ENCODE results near the gene SLC41A3. TPM values are rescaled to one million over a fixed set of nuclear protein-coding genes. Genes with fewer than 3 reads are reported as not detected.
"Not testable (repeated sequence)": the region's sequence is repeated elsewhere in the genome, so short reads cannot be mapped to it uniquely, and the experiment has no call there.

The SLC41A3 gene
- total RNA-seq, 2 experiments from 2014 or later = 26.0 to 31.1 TPM

DNA sequence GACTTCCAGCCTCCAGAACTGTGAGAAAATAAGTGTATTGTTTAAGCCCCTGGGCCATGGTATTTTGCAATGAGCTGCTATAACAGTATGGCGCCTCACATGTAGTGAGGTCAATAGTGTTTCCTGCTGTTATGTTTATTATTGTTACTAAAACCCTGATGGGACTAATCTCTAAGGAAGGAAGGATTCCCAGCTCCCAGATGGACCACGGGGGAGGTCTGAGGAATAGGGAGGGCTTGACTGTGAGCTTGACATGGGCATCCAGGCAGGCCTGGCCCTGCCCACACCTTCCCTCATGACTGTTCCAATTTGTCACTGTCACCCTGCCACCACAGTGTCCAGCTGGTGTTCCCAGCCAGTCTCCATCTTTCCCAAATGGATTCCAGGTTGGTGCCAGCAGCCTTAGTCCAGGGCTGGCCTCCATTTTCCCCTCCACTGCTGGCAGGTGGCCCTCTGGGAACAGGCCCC lies 14.5 kb upstream of the SLC41A3 start:
- CTCF ChIA-PET = no interaction called here
- POLR2A ChIA-PET = no interaction called here
- peaks cover 2% of the 10 kb centered on the region for H3K27me3 Mint-ChIP-seq
- H3K4me1 Mint-ChIP-seq = no peaks in the 10 kb centered on the region
- H3K9me3 Mint-ChIP-seq = peaks cover 9% of the 10 kb centered on the region
- H3K36me3 Mint-ChIP-seq (ENCODE audit: low read depth) = no peaks in the 10 kb centered on the region
- DNase-seq = no peak
- no peak overlapping the region for H3K4me3 Mint-ChIP-seq
- no peak overlapping the region for H3K27ac Mint-ChIP-seq

DNA sequence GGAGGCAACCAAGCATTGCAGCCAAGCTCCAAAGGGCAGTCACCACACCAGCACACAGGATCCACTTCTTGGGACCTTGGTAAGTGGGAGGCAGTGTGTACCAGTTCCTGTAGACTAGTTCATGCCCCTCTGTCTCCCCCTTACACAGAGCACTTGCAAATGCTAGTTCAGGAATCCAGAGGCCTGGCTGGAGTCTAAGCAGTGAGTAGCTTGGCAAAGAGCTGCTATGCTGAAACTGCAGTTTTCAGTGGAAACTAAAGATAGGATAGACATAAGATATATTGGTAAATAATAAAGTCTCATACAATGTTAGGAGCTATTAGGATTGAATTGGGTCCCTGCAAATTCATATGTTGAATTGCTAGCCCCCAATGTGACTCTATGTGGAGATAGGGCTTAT lies 13.9 kb upstream of the SLC41A3 start:
- peaks cover 2% of the 10 kb centered on the region for H3K27me3 Mint-ChIP-seq
- no peaks in the 10 kb centered on the region for H3K36me3 Mint-ChIP-seq (ENCODE audit: low read depth)
- ChIA-PET CTCF (no interaction called here), POLR2A (no interaction called here)
- no peak overlapping the region for H3K4me3 Mint-ChIP-seq
- H3K9me3 Mint-ChIP-seq = peaks cover 9% of the 10 kb centered on the region
- no peak overlapping the region for H3K27ac Mint-ChIP-seq
- no peaks in the 10 kb centered on the region for H3K4me1 Mint-ChIP-seq
- DNase-seq = no peak

DNA sequence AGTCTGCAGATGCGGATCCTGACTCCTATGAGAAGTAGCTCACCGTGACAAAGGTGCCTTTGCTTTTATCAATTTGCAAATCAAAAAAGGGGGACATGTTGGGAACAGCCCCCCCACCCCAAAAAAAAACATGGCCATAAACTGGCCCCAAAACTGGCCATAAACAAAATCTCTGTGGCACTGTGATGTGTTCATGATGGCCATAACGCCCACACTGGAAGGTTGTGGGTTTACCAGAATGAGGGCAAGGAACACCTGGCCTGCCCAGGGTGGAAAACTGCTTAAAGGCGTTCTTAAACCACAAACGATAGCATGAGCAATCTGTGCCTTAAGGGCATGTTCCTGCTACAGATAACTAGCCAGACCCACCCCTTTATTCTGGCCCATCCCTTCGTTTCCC lies 12.3 kb upstream of the SLC41A3 start:
- H3K27me3 Mint-ChIP-seq; H3K9me3 Mint-ChIP-seq; POLR2A ChIA-PET; H3K27ac Mint-ChIP-seq; H3K4me3 Mint-ChIP-seq; CTCF ChIA-PET; H3K36me3 Mint-ChIP-seq (ENCODE audit: low read depth); H3K4me1 Mint-ChIP-seq; DNase-seq: not testable (repeated sequence)

DNA sequence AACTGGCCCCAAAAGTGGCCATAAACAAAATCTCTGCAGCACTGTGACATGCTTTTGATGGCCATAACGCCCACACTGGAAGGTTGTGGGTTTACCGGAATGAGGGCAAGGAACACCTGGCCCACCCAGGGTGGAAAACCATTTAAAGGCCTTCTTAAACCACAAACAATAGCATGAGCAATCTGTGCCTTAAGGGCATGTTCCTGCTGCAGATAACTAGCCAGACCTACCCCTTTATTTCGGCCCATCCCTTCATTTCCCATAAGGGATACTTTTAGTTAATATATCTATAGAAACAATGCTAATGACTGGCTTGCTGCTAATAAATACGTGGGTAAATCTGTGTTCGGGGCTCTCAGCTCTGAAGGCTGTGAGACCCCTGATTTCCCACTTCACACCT lies 8.2 kb upstream of the SLC41A3 start:
- POLR2A ChIA-PET; H3K4me1 Mint-ChIP-seq; H3K4me3 Mint-ChIP-seq; H3K27ac Mint-ChIP-seq; H3K36me3 Mint-ChIP-seq (ENCODE audit: low read depth); H3K27me3 Mint-ChIP-seq; DNase-seq: not testable (repeated sequence)
- CTCF ChIA-PET = interaction anchor here (1.5 kb wide), 1 partner anchor 8 kb away, joined by 4 read pairs; no protein-coding TSS in a partner anchor
- H3K9me3 Mint-ChIP-seq = peaks cover 19% of the 10 kb centered on the region

DNA sequence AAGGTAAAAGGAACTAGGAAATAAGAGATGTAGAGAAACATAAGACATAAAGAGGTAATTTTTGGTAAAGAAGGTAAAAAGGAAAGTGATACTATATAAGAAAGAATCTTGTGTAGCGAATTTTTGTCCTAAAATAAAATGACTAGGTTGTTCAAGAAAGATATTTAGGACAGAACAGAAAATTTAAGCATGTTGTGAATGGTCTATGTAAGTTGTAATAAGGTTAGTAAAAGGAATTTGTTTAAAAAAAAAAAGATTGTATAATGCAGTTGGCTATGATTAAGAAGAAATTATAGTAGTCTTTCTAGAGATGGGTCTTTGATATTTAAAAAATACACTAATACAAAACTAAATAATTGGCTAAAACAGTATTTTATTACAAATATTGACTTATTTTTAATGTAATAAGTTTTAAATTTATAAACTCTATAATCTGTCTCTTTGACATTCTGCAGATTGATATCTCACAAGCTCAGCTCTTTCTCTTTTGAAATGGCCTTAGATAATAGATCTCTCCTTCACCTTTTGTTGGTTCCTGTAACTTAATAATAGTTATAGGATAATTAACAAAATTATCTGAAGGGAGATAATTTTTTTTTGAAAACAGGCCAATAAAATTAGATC lies 3.7 kb upstream of the SLC41A3 start:
- CTCF ChIA-PET = interaction anchor here (0.9 kb wide), 1 partner anchor 67 kb away, joined by 3 read pairs; no protein-coding TSS in a partner anchor

DNA sequence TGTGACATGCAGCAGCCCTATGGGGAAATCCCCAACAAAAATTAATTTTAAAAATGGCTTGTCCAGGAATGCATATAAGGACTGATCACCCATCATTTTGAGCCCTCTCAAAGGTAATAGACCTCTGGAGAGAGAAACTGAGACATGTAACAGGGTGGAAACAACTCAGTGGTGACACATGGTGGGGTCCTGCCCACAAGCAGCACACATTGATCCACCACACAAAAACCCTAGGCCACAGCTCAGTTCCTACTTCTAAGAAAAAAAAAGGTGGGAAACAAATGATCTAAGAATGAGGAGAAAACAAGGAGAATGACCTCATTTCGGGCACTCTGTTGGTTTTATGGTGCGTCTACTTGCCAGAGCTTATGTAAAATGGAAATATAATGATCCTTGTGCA lies 1.9 kb upstream of the SLC41A3 start:
- H3K9me3 Mint-ChIP-seq = peaks cover 10% of the 10 kb centered on the region
- CTCF ChIA-PET = interaction anchor here (0.7 kb wide), 1 partner anchor 9 kb away, joined by 5 read pairs; no protein-coding TSS in a partner anchor

More for the DNA sequence above, 3.7 kb upstream of the SLC41A3 start:
- Mint-ChIP-seq H3K4me3 (no peak overlapping the region), H3K36me3 (ENCODE audit: low read depth) (no peaks in the 10 kb centered on the region), H3K9me3 (peaks cover 10% of the 10 kb centered on the region), H3K4me1 (peaks cover 23% of the 10 kb centered on the region), H3K27ac (no peak overlapping the region), H3K27me3 (no peaks in the 10 kb centered on the region)
- no peak for DNase-seq
- POLR2A ChIA-PET = interaction anchor here (0.9 kb wide), 1 partner anchor 9 kb away, joined by 4 read pairs; no protein-coding TSS in a partner anchor

DNA sequence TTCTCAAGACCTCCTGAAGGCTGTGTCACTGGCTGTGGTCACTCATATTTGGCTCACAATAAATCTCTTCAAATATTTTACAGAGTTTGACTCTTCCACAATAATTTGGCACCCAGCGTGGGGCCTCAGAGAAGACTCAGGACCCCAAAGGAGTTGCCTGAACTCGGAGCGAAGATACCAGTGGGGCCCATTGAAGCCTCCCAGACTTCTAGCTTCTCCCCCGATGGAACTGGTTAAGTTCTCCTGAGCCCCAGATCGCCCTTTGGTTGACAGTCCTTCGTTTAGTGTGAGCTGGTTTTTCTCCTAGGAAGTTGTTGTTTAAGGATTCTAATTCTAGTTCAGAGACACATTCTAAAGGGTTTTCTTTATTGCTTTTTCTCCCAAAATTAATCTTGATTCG lies 1.4 kb upstream of the SLC41A3 start:
- peaks cover 25% of the 10 kb centered on the region for H3K4me1 Mint-ChIP-seq
- no peaks in the 10 kb centered on the region for H3K27me3 Mint-ChIP-seq
- no peak for DNase-seq
- CTCF ChIA-PET = no interaction called here
- H3K9me3 Mint-ChIP-seq = peaks cover 10% of the 10 kb centered on the region
- H3K4me3 Mint-ChIP-seq = peak overlapping the region; percentile 72
- peak overlapping the region; percentile 84 for H3K27ac Mint-ChIP-seq
- POLR2A ChIA-PET = no interaction called here
- peaks cover 4% of the 10 kb centered on the region for H3K36me3 Mint-ChIP-seq (ENCODE audit: low read depth)

More for the DNA sequence above, 1.9 kb upstream of the SLC41A3 start:
- Mint-ChIP-seq H3K27me3 (no peaks in the 10 kb centered on the region), H3K27ac (no peak overlapping the region), H3K4me3 (peak overlapping the region; percentile 72), H3K36me3 (ENCODE audit: low read depth) (peaks cover 4% of the 10 kb centered on the region), H3K4me1 (peaks cover 25% of the 10 kb centered on the region)
- POLR2A ChIA-PET = interaction anchor here (0.6 kb wide), 1 partner anchor 434 kb away, joined by 3 read pairs; no protein-coding TSS in a partner anchor
- no peak for DNase-seq

DNA sequence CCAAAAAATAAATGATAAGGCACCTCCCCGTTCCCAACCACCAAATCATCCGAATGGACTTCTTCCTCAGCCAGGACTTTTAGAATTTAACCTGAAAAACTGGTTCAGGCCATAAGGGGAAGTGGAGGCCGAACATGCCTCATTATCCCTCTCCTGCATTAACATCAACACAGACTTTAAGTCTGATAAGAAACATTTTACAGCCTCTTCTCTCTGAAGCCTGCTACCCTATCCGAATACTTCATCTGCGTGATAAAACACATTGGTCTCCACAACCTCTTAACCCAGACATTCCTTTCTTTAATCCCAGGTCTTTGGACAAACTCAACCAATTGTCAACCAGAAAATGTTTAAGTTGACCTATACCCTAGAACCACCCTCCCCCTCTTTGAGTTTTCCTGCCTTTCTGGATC lies 850 bp upstream of the SLC41A3 start:
- CTCF ChIA-PET = interaction anchor here (0.6 to 1.2 kb wide), 5 partner anchors 8 to 378 kb away, joined by 3 to 5 read pairs (median 4); no protein-coding TSS in a partner anchor
- peak overlapping the region; percentile 72 for H3K4me3 Mint-ChIP-seq

DNA sequence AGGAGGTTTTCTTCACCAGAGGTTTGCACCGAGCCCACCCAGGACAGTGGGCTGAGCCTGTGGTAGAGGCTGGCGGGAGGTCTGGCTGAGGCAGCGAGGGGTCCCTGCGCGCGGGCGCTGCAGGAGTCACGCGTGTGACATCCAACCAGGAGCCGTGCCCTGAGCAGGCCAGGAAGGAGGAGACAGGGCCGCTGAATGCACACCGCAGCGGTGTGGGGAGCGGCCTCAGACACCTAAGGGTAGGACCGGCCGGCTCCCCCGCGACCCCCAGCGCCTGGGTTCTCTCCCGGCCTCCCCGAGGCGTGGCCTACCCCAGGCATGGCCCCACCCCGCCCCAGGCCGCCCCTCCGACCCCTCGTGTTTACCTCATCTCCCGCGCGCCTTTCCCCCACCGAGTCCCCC lies 412 bp downstream of the SLC41A3 start:
- peaks cover 4% of the 10 kb centered on the region for H3K36me3 Mint-ChIP-seq (ENCODE audit: low read depth)
- POLR2A ChIA-PET = no interaction called here
- H3K4me1 Mint-ChIP-seq = peaks cover 25% of the 10 kb centered on the region
- H3K9me3 Mint-ChIP-seq = peaks cover 7% of the 10 kb centered on the region
- H3K27me3 Mint-ChIP-seq = no peaks in the 10 kb centered on the region
- peak overlapping the region; percentile 96 for H3K27ac Mint-ChIP-seq
- peak; percentile 55 for DNase-seq
- peak overlapping the region; percentile 89 for H3K4me3 Mint-ChIP-seq
- CTCF ChIA-PET = interaction anchor here (0.9 to 1.2 kb wide), 3 partner anchors 11 to 47 kb away, joined by 3 to 4 read pairs (median 4); no protein-coding TSS in a partner anchor

More for the DNA sequence above, 850 bp upstream of the SLC41A3 start:
- no peaks in the 10 kb centered on the region for H3K27me3 Mint-ChIP-seq
- peak overlapping the region; percentile 84 for H3K27ac Mint-ChIP-seq
- peaks cover 4% of the 10 kb centered on the region for H3K36me3 Mint-ChIP-seq (ENCODE audit: low read depth)
- peaks cover 10% of the 10 kb centered on the region for H3K9me3 Mint-ChIP-seq
- no peak for DNase-seq
- POLR2A ChIA-PET = no interaction called here
- H3K4me1 Mint-ChIP-seq = peaks cover 25% of the 10 kb centered on the region

DNA sequence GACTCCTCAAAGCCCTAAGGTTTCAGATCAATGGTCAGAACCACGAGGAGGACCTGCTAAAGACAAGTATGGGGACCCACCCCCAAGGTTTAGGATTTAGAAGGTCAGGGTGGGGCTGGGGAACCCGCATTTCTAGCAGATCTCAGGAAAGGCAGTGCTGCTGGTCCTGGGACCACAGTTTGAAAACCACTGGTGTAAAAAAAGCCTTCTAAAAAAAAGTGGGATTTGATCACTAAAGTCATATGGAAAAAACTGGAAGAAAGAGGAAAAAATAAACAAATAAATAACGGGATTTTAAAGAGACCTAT lies 832 bp downstream of the SLC41A3 start:
- Mint-ChIP-seq H3K27me3 (no peaks in the 10 kb centered on the region), H3K27ac (peak overlapping the region; percentile 96), H3K9me3 (peaks cover 7% of the 10 kb centered on the region), H3K4me3 (peak overlapping the region; percentile 89), H3K4me1 (peaks cover 25% of the 10 kb centered on the region), H3K36me3 (ENCODE audit: low read depth) (peaks cover 4% of the 10 kb centered on the region)
- DNase-seq = no peak
- POLR2A ChIA-PET = no interaction called here
- CTCF ChIA-PET = no interaction called here

DNA sequence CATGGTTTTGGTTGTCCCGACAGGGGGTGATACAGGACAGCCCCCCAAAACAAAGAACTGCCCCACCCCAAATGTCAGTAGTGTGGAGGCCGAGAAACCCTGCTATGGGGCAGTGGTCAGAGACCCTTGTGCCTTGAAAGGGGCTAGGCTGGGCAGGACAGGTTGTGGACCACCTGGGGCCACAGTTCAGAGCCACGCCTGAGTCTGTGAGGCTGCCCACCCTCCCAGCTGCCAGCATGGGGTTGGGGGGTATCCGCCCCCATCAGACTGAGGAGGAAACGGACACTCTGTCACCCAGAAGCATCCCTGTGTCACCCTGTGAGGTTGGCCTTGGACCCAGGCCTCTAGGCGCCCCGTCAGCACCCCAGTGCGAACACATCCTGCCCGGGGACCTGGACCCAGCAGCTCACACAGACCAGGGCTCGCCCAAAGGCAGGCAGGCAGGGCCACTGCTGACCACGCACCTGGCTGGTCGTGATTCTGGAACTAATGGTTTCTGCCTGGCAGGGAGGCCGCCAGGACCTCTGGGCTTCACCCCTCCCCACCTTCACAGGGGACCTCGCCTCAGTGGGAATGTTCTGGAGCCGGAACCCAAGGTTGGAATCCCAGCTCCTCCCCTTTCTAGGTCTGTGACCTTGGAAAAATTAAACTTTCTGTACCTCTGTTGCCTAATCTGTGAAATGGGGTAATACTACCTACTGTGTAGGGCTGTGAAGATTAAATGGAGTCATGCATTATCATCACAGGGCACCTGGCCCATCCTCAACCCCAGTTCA lies 1.4 kb downstream of the SLC41A3 start:
- H3K27ac Mint-ChIP-seq = peak overlapping the region; percentile 96
- H3K36me3 Mint-ChIP-seq (ENCODE audit: low read depth) = peaks cover 4% of the 10 kb centered on the region
- POLR2A ChIA-PET = no interaction called here
- peak overlapping the region; percentile 89 for H3K4me3 Mint-ChIP-seq
- CTCF ChIA-PET = interaction anchor here (1.5 kb wide), 1 partner anchor 19 kb away, joined by 5 read pairs; no protein-coding TSS in a partner anchor
- peaks cover 25% of the 10 kb centered on the region for H3K4me1 Mint-ChIP-seq
- peaks cover 3% of the 10 kb centered on the region for H3K9me3 Mint-ChIP-seq
- DNase-seq = no peak
- no peaks in the 10 kb centered on the region for H3K27me3 Mint-ChIP-seq

DNA sequence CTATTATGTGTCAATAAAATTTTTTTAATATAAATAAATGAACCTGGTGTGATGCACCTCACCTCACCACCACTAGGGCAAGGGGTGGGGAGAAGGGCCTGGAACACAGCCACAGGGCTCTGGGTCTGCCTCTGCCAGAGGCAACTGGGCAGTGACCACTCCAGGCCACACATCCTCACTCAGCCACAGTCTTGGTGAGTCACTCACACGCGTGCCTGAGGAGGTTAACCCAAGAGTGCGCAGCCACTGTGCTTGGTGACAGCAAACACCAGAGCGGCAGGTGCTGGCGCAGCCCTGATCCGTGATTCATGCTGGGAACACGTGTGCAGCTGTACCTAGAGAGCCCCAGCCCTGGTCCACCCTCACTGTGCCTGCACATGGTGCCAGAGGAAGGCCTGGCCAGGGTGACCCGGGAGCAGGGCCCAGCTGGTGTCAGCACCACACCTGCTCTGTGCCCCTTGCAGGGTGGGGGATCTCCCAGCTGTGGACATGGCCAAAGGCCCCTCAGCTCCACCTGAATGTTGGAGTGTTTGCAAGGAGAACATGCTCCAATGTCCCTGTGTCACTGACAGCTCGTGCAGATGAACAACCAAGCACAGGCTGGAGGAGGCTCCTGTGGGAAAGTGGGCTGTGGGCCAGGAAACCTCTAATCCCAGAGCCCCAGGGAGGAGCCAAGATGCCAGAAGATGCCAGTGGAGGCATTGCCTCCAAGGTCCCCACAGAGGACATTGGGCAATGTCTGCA lies 2.1 kb downstream of the SLC41A3 start:
- Mint-ChIP-seq H3K4me3 (peak overlapping the region; percentile 38), H3K27me3 (no peaks in the 10 kb centered on the region), H3K36me3 (ENCODE audit: low read depth) (peaks cover 4% of the 10 kb centered on the region), H3K9me3 (no peaks in the 10 kb centered on the region), H3K27ac (no peak overlapping the region), H3K4me1 (peaks cover 25% of the 10 kb centered on the region)
- POLR2A ChIA-PET = no interaction called here
- CTCF ChIA-PET = interaction anchor here (1.5 kb wide), 1 partner anchor 18 kb away, joined by 5 read pairs; no protein-coding TSS in a partner anchor
- no peak for DNase-seq
